CD4-positive, alpha-beta T cell treated with Interleukin-21 for 1 hour (primary cell): Measurements from ENCODE around the gene JUN.
A peak's percentile ranks its signal among the peaks of the same experiment; 100 is the strongest.
"Not testable (repeated sequence)": the region's sequence is repeated elsewhere in the genome, so short reads cannot be mapped to it uniquely, and the experiment has no call there.

Experiments used
- DNase-seq: peaks from one replicate; pipeline ENCODE4 v3.0.0-alpha.2; 2020

The JUN gene

GRCh38 chr1:58805716-58806571 lies 22.1 kb upstream of the JUN start:
- DNase-seq, result no peak

DNA sequence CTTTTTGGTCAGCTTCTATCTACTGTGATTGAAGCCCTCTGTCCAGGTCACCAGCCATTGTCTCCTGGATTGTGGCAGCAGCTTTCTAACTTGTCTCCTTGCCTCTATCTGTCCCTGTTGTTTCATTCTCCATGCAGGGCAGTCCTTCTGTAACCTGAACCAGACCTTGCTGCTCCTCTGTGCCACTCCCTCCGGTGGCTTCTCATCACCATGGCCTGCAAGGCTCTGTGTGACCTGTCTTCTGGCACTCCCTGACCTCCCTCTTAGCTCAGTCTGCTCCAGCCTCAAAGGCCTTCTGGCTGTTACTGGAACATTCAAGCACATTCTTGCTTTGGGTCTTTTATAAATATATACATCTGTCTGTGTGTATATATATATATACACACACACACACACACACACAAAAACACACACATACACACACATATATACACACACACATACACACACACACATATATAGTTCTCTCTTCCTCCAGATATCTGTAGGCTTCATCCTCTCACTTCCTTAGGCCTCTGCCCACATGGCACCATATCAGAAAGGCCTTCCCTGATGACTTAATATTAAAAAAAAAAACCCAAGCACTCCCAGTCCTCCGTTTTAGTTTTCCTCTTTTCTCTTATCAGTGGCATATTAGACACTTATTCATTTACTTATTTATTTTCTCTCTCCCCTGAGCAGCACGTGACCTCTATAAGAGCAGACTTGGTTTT lies 21.2 kb upstream of the JUN start:
- no peak for DNase-seq

- no peak for DNase-seq
Observed at GRCh38 chr1:58803858-58804257, 20.0 kb upstream of the JUN start.

GRCh38 chr1:58802640-58803399 lies 19.0 kb upstream of the JUN start:
- DNase-seq, result no peak

- not testable (repeated sequence) for DNase-seq
Observed at GRCh38 chr1:58801286-58801685, 17.4 kb upstream of the JUN start.

DNA sequence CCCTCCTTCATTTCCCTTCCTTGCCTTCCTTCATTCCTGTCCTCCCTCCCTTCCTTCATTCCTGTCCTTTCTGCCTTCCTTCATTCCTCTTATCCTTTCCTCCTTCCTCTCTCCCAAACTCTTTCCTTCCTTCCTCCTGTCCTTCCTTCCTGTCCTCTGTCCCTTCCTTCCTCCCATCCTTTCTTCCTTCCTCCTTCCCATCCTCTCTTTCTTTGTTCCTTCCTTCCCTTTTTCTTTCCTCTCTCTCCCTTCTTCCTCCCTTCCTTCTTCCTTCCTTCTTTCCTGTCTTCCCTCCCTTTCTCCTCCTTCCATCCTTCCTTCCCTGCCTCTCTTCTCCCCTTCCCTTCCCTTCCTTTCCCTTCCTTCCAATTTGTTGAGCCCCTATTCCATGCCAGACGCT lies 15.8 kb upstream of the JUN start:
- no peak for DNase-seq

DNA sequence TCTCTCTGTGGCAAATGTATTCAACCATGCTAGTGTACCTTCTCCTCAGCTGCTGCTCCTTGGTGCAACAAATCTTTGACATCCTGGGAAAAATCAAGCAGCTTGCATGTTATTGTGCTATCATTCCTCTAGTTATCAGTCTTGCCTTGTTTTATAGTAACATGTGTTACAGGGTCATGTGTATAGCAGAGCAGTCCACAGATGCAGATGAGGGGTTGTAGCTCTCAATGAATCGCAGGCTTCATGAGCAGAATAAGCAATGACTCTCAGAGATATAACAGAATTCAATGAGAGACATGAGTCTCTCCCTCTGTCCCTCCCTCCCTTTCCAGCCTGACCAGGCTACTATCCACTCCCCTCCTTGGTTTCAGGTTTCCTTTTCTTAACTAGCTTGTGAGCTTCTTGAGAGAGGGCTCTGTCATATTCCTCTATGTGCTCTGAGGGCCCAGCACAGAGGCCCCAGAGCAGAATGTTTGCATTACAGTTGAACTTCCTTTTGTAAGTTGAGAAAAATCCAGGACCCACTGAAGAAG lies 15.1 kb upstream of the JUN start:
- no peak for DNase-seq

DNA sequence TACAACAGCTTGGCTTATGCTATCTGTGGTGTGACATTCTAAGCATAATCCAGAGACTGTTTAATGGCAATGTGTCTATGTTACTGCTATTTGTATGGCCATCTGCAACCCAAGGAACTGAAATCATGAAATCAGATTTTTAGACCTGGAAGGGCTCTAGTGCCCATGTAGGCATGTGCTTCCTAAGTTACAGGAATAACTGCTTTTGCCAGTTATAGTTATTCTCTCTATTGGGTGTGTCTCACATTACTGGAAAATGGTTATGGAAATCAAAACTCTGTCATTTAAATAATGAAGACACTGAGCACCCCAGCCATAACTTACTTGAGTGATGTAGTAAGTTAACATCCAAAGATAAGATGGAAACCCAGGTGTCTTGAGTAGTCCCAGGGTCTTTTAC lies 12.6 kb upstream of the JUN start:
- no peak for DNase-seq

- no peak for DNase-seq
Observed at GRCh38 chr1:58794585-58794984, 10.7 kb upstream of the JUN start.

GRCh38 chr1:58792846-58793245 lies 9.0 kb upstream of the JUN start:
- no peak for DNase-seq

DNA sequence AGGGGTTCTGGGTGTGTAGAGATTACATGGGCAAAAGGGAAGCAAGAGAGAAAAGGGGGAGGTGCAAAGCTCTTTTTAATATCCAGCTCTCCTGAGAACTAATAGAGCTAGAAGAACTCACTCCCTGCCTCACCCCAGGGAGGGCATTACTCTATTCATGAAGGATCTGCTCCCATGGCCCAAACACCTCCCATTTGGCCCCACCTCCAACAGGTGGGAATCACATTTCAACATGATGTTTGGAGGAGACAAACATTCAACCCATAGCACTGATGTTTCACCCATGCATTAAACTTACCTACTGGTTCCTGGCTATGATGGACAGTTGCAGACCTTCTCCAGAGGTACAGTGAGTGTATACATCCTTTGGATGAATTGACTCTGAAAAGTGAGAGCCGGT lies 7.3 kb upstream of the JUN start:
- DNase-seq, result no peak

- no peak for DNase-seq
Observed at GRCh38 chr1:58789996-58790660, 6.3 kb upstream of the JUN start.

DNA sequence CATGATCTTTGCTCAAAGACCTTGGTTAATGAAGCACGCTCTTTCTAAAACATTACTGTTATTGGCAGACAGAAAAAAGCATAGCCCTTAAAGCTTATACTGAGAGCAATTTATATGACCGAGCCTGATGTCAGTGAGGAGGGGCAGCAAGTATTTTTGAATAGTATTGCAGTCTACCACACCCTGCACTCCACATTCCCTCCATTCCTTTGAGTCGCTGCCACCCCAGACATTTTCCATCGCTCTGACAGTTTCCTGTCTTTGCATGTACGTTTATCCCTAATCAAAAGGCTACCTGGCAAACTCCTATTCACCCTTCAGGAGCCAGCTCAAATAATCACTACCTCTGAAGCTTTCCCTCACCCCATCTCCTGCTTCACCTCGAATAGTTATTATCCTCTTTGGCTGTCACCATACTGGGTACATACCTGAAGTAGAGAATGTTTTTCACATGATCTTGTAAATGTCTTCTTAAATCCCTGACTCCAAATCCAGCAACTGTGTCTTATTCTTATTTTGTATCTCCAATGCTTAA lies 5.5 kb upstream of the JUN start:
- DNase-seq, result no peak

GRCh38 chr1:58788259-58788658 lies 4.4 kb upstream of the JUN start:
- no peak for DNase-seq

GRCh38 chr1:58786927-58787245 lies 3.0 kb upstream of the JUN start:
- DNase-seq, result no peak

DNA sequence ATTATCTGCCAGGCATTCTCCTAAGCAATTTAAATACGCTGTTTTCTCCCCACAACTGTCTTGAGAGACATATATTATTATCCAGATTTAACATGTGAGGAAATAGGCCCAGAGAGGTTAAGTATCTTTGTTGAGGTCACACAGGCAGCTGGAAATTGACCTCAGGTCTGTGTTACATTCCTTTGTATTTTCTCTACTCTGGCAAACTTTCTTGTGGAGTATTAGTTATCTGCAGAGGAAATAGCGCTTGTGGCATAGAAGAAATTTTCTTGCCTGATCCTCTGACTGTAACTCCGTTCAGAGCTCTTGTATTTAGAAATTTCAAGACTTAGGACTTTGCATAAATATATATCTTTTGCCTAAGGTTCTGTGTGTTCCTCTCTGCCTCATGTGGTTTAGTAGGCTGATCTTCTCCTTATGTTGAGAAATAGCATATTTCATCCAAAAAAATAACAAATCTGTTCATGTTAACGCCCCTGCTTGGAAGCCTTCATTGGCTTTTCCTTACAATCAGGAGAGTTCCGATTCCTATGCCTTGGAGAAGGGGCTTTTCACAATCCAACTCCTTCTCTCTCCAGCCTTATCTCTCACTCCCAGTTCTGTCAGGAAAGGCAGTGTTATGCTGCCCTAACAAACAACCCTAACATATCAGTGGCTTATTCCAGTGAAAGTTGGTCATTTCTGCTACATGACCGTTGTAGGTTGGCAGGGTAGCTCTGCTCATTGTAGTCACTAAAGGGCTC lies 2.5 kb upstream of the JUN start:
- no peak for DNase-seq

DNA sequence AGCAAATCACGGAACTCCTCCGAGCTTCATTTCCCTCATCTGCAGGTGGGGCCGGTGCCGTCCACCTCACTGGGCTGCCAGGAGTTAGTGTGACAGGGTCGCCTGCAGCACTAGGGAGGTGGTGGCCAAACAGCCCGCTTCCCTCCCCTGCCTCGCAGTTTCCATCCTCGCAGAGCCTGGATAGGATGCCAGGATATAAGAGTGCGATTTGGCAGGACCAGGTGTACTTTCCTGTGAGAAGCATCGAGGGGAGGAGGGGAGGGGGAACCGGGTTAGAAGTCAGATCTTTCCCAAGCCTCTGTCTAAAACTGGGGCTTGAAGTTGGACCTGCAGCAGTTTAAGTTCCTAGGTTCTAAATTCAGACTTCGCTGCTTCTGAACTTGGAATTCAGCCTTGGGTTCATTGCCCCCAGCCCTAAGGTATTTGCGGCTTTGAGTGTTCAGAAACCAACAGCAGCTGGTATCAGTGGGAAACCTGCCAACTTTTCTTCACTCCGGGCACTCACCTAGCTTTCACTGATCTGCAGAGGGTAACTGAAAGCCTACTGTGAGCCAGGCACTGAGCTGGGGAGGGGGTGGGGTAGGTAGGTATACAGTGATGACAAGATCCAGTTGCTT lies 1.7 kb upstream of the JUN start:
- peak; percentile 65 for DNase-seq

GRCh38 chr1:58784758-58785441 lies 1.1 kb upstream of the JUN start:
- peak; percentile 93 for DNase-seq

GRCh38 chr1:58783090-58783992 lies 506 bp downstream of the JUN start:
- DNase-seq, result peak; percentile 63
